ENCODE data around the gene KBTBD13. TPM values are rescaled to one million over a fixed set of nuclear protein-coding genes. Genes with fewer than 3 reads are reported as not detected.
"Not testable (repeated sequence)": the region's sequence is repeated elsewhere in the genome, so short reads cannot be mapped to it uniquely, and the experiment has no call there.

The KBTBD13 gene
- total RNA-seq, 4 donors from 2014 or later: not detected

DNA sequence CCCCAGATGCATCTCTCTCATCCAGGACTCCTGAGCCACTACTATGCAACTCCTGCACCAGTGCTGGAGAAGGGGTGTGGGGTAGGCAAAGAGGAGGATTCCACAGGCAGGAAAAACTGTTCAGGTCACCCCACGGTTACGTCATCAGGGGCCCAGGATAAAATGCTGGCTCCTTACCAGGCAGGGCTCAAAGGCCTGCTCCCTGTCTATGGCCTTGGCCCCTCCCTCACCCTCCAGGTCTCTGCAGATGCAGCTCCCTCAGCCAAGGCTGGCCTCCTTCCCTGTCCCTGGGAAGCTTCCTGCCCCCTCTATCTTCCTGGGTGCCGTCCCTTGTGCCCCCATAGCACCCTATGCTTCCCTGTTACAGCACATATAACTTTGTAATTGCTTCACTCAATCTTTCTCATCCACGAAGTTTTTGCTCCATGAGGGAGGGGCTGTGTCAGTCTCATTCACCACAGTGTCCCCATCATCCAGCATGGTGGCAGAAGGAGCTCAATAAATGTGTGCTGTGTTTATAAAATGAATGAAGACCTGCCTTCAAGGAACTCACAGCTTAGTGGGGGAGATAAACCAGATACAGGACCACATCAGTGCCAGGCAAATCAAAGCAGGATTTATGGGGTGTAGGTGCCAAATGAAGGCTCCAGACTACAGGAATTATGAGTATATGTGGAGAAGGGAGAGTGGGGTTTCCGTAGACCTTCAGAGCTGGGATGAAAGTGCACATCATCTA is 18.6 kb downstream of the KBTBD13 start:
- no peak for ATAC-seq (ENCODE audit: low FRiP score)
- TF ChIP-seq, protein P1, sequence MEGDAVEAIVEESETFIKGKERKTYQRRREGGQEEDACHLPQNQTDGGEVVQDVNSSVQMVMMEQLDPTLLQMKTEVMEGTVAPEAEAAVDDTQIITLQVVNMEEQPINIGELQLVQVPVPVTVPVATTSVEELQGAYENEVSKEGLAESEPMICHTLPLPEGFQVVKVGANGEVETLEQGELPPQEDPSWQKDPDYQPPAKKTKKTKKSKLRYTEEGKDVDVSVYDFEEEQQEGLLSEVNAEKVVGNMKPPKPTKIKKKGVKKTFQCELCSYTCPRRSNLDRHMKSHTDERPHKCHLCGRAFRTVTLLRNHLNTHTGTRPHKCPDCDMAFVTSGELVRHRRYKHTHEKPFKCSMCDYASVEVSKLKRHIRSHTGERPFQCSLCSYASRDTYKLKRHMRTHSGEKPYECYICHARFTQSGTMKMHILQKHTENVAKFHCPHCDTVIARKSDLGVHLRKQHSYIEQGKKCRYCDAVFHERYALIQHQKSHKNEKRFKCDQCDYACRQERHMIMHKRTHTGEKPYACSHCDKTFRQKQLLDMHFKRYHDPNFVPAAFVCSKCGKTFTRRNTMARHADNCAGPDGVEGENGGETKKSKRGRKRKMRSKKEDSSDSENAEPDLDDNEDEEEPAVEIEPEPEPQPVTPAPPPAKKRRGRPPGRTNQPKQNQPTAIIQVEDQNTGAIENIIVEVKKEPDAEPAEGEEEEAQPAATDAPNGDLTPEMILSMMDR (IDR thresholded peaks at IDR 0.05): no peak

GRCh38 chr15:65095747-65096104 is 19.2 kb downstream of the KBTBD13 start:
- TF ChIP-seq, protein P1 (IDR thresholded peaks at IDR 0.05): no peak
- ATAC-seq (ENCODE audit: low FRiP score) (no peak), DNase-seq (ENCODE audit: low spot score) (no peak)

More for the DNA sequence above, 18.6 kb downstream of the KBTBD13 start:
- DNase-seq (ENCODE audit: low spot score): no peak

DNA sequence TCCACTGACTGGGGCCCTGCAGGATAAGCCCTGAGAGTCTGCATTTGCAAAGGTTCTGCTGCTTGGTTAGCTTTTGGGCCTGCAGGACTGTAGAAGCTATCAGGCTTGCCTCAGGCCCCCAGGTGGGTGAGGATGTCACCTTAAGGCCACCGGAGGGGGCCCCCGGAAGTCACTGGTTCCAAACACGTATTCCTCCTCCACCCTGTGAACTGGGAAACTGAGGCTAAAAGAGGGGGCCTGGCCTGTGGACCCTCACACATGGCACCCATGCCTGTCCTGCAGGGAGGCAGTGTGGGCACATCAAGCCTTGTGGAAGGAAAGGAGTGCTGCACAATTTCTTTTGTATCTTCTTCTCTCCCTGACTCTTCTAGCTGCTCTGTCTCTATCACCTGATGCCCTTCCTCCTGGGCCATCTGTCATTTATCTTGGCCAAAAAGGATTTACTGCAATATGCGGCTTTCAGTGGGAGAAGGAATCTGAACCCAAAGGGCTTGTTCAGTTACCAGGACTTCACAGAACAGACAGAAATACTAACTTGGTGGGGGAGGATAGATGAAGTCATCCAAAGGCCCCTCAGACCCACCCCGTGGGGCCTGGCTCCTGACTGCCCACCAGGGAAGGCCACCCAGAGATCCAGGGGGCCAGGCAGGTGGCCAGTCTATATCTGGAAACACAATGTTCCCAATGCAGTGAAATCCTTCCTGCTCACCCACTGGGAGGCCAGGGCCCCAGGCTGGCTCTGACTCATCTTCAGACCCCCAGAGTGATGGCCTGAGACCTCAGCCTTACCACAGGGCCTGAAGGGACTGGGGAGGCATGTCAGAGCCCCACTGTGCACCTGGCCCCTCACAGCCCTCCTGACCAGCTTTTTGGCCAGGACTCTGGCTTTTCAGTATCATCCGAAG is 20.2 kb downstream of the KBTBD13 start:
- ATAC-seq (ENCODE audit: low FRiP score) (no peak), DNase-seq (ENCODE audit: low spot score) (no peak)
- TF ChIP-seq, protein P1 (IDR thresholded peaks at IDR 0.05): no peak

- DNase-seq (ENCODE audit: low spot score) (no peak), ATAC-seq (ENCODE audit: low FRiP score) (no peak)
- TF ChIP-seq, protein P1 (IDR thresholded peaks at IDR 0.05): no peak
Observed at GRCh38 chr15:65097651-65098263, 21.2 kb downstream of the KBTBD13 start.

DNA sequence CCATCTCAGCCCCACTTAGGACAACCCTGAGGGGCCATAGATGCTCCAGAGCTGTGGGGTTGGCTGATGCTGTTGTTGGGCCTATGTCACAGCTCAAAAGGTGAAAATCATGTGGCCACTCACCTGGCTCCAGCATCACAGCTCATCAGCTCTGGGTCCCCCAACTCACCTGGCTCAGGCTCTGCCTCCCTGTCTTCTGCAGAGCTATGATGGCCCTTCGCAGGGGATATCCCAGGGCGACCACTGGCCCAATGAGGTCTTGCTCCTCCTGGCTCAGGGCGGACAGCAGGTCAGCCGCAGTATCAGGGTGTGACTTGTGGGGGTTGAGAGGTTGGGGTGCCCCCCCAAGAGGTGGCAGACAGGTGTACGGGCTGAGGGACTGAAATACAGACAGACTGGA is 22.8 kb downstream of the KBTBD13 start:
- DNase-seq (ENCODE audit: low spot score) (no peak), ATAC-seq (ENCODE audit: low FRiP score) (no peak)
- TF ChIP-seq, protein P1 (IDR thresholded peaks at IDR 0.05): no peak

DNA sequence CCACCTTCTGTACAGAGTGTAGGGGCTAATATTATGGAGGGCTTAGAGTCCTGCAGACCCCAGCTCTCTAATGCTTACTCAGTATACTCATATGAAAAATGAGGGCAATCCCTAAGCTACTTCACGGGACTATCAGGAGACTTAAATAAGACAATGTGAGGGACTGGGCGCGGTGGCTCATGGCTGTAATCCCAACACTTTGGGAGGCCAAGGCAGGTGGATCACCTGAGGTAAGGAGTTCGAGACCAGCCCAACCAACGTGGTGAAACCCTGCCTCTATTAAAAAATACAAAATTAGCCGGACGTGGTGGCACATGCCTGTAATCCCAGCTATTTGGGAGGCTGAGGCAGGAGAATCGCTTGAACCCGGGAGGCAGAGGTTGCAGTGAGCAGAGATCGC is 23.3 kb downstream of the KBTBD13 start:
- not testable (repeated sequence) for DNase-seq (ENCODE audit: low spot score); ATAC-seq (ENCODE audit: low FRiP score)

DNA sequence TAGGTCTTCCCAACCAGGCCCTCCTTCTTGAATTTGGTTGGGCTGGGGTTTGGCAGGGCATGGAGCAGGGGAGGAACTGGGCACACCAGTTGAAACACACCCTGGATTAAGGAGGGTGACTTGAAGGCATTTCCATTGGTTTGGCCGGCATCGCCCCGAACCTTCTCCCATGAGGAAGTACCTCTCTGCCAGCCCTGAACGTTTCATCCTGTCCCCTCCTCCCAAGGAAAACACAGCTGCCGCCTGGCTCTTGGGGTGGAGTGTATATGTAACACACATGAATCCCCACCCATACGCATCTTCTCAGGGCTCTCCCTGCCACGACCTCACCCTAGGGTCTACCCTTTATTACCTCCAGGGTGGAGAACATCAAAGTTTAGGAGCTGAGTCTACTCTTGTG is 23.9 kb downstream of the KBTBD13 start:
- ATAC-seq (ENCODE audit: low FRiP score) (no peak), DNase-seq (ENCODE audit: low spot score) (no peak)
- TF ChIP-seq, protein P1 (IDR thresholded peaks at IDR 0.05): no peak
